ENCODE data around the gene FOXI3.

DNA sequence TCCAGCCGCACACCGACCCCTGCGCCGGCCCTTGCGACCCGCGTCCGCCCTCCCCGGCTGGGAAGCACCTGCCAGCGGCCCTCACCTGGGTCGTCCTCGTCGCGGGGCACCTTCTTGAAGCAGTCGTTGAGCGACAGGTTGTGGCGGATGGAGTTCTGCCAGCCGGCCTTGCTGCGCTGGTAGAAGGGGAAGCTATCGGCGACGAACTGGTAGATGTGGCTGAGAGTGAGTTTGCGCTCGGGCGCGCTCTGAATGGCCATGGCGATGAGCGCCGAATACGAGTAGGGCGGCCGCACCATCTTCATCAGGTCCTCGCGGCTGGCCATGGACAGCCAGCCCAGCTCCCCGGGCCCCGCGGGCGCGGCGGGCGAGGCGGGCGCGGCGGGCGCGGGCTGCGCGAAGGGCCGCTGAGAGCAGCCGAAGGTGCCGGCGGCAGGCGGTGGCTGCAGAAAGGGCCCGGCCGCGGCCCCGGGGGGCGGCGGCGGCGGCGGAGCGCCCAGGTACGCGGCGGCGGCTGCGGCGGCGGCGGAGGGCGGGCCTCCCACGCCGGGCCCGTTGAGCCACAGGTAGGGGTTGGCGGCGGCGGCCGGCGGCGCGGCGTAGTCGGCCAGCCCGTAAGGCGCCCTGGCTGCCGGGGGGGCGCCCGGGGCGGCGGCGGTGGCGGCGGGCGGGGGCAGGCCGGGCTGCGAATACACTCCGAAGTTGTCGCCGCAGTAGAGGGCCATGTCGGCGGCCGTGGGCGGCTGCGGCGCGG is 505 bp downstream of the FOXI3 start:
- TF ChIP-seq CTCF (IDR thresholded peaks at IDR 0.05), result no peak
- no peak for TF ChIP-seq POLR2A (IDR thresholded peaks at IDR 0.05)
